ENCODE results near the gene NRXN3. TPM values are rescaled to one million over a fixed set of nuclear protein-coding genes. Genes with fewer than 3 reads are reported as not detected.

NRXN3 gene
- total and polyA plus RNA-seq, 2 of the 13 experiments (the other 11 are each of a cell fraction or from before 2014, with no cell fraction given) = 0.03 TPM; not detected in 1

GRCh38 chr14:79487632-79488031, 1317.5 kb downstream of the NRXN3 start:
- Histone ChIP-seq H2AFZ (ENCODE audit: low read length) (no peak overlapping the region), H3K9ac (ENCODE audit: insufficient read depth, low read depth, low read length) (no peak overlapping the region), H3K4me3 (replicated peaks in 1 of 3; ENCODE audit: insufficient read depth in 1 of 3, low read depth in 2 of 3, low read length in 3 of 3) (no peak overlapping the region), H3K9me3 (ENCODE audit: low read length) (peaks cover 87% of the 10 kb centered on the region), H3K27ac (ENCODE audit: extremely low read length, insufficient read depth, low read length) (no peak overlapping the region), H3K79me2 (ENCODE audit: insufficient read depth, low read length) (no peaks in the 10 kb centered on the region), H3K4me1 (ENCODE audit: insufficient read depth, low read length) (no peaks in the 10 kb centered on the region), H4K20me1 (ENCODE audit: insufficient read depth, low read length) (no peaks in the 10 kb centered on the region), H3K36me3 (replicated peaks in 1 of 2; ENCODE audit: control insufficient read depth in 1 of 2, insufficient read depth in 2 of 2, low read length in 2 of 2) (no peaks in the 10 kb centered on the region), H3K27me3 (ENCODE audit: control insufficient read depth in 1 of 2, insufficient read depth in 2 of 2, low read length in 2 of 2) (no peaks in the 10 kb centered on the region), H3K4me2 (ENCODE audit: low read depth, low read length) (no peak overlapping the region)
- no peak for TF ChIP-seq HMGXB4 (CRISPR knock-in tag; IDR thresholded peaks at IDR 0.05; ENCODE audit: borderline replicate concordance in 1 of 2, low read depth in 1 of 2)
- TF ChIP-seq NR2C2 (CRISPR knock-in tag; IDR thresholded peaks at IDR 0.05; ENCODE audit: borderline replicate concordance) = no peak
- no peak for TF ChIP-seq ZBTB38 (CRISPR knock-in tag; IDR thresholded peaks at IDR 0.05)
- TF ChIP-seq TCF12 (IDR thresholded peaks at IDR 0.05) = no peak
- TF ChIP-seq TCF12 (CRISPR knock-in tag; IDR thresholded peaks at IDR 0.05) = no peak
- no peak for TF ChIP-seq ZNF784 (CRISPR knock-in tag; IDR thresholded peaks at IDR 0.05; ENCODE audit: borderline replicate concordance)
- no peak for TF ChIP-seq ZNF713 (CRISPR knock-in tag; IDR thresholded peaks at IDR 0.05)
- no peak for TF ChIP-seq ZNF317 (CRISPR knock-in tag; IDR thresholded peaks at IDR 0.05)
- no peak for TF ChIP-seq TERF1 (CRISPR knock-in tag; IDR thresholded peaks at IDR 0.05)
- no peak for TF ChIP-seq SALL1 (CRISPR knock-in tag; IDR thresholded peaks at IDR 0.05)
- TF ChIP-seq ZNF414 (CRISPR knock-in tag; IDR thresholded peaks at IDR 0.05) = no peak
- no peak for TF ChIP-seq RARG (CRISPR knock-in tag; IDR thresholded peaks at IDR 0.05; ENCODE audit: low read depth)
- no peak for TF ChIP-seq HNRNPUL1 (IDR thresholded peaks at IDR 0.05; ENCODE audit: low read depth, low read length)
- no peak for TF ChIP-seq ARID2 (CRISPR knock-in tag; IDR thresholded peaks at IDR 0.05; ENCODE audit: borderline replicate concordance)
- no peak for TF ChIP-seq ZNF562 (CRISPR knock-in tag; IDR thresholded peaks at IDR 0.05; ENCODE audit: borderline replicate concordance)
- no peak for TF ChIP-seq TEF (CRISPR knock-in tag; IDR thresholded peaks at IDR 0.05)
- TF ChIP-seq SIN3A (IDR thresholded peaks at IDR 0.05; ENCODE audit: borderline replicate concordance, low read depth, low read length) = no peak
- no peak for TF ChIP-seq PTBP1 (IDR thresholded peaks at IDR 0.05; ENCODE audit: low read depth, low read length, poor library complexity, severe bottlenecking)
- TF ChIP-seq ZNF670 (CRISPR knock-in tag; IDR thresholded peaks at IDR 0.05; ENCODE audit: borderline replicate concordance) = no peak
- TF ChIP-seq ZNF777 (CRISPR knock-in tag; IDR thresholded peaks at IDR 0.05) = no peak
- no peak for DNase-seq (ENCODE audit: low spot score)
- ChIA-PET CTCF (ENCODE audit: low intra/inter-chr PET ratio, low total read pairs) (no interaction called here), POLR2A (no interaction called here)
- intact Hi-C loops (cut with micrococcal nuclease; ENCODE audit: unreplicated experiment) = no loop called here
- no TSS peak for BruUV-seq (replicated peaks)
- in situ Hi-C loops (cut with HindIII; ENCODE audit: extremely low pct_ligation_motif_present, low pct_unique_long_range_greater_than_20kb) = no loop called here
- no peak for ATAC-seq
- no peak for FAIRE-seq
- 0% methylated on average over 1 of the region's 1 CpG for WGBS (ENCODE audit: low lambda C conversion rate)

All from HepG2 (cell line).